GM12891 (cell line): ENCODE data around the gene ANXA3.
A peak's percentile ranks its signal among the peaks of the same experiment; 100 is the strongest.

ENCODE experiments used
- DNase-seq: peaks from one replicate; pipeline ENCODE4 v3.0.0; 2011; ENCODE audit warnings: low spot score; ENCODE audit not compliant: insufficient read length
- FAIRE-seq: peaks from 2 replicates; lab custom pipeline; 2011; peaks lifted over from hg19 to GRCh38; lab: Jason Lieb, UNC
- PAX5 ChIP-seq: IDR thresholded peaks from 2 replicates; pipeline ENCODE4 v1.6.1; 2011; ENCODE audit warnings: low read length, moderate library complexity, mild to moderate bottlenecking; ENCODE audit not compliant: insufficient read depth, severe bottlenecking
- POLR2A ChIP-seq: IDR thresholded peaks from 2 replicates; pipeline ENCODE4 v1.6.1; 2011; ENCODE audit warnings: low read depth, low read length, control low read depth
- POLR2AphosphoS5 ChIP-seq: IDR thresholded peaks from 2 replicates; pipeline ENCODE4 v1.6.1; 2011; ENCODE audit warnings: low read depth, low read length, control low read depth
- POU2F2 ChIP-seq: IDR thresholded peaks from 2 replicates; pipeline ENCODE4 v1.6.1; 2011; ENCODE audit warnings: low read depth, mild to moderate bottlenecking, control low read depth, low read length, moderate library complexity
- SPI1 ChIP-seq: IDR thresholded peaks from 2 replicates; pipeline ENCODE4 v1.6.1; 2011; ENCODE audit warnings: low read depth, low read length, control low read depth
- TAF1 ChIP-seq: IDR thresholded peaks from 2 replicates; pipeline ENCODE4 v1.6.1; 2011; ENCODE audit warnings: low read depth, low read length, control low read depth

Gene ANXA3

GRCh38 chr4:78621395-78621794 lies 69.8 kb downstream of the ANXA3 start:
- TF ChIP-seq POLR2AphosphoS5 (no peak), POU2F2 (no peak), TAF1 (no peak), POLR2A (no peak), SPI1 (no peak), PAX5 (no peak)
- FAIRE-seq (no peak), DNase-seq (no peak)

- TF ChIP-seq PAX5 (no peak), POU2F2 (no peak), POLR2A (no peak), POLR2AphosphoS5 (no peak), TAF1 (no peak), SPI1 (no peak)
- DNase-seq (no peak), FAIRE-seq (no peak)
Observed at GRCh38 chr4:78622253-78622979, 70.8 kb downstream of the ANXA3 start.

GRCh38 chr4:78624048-78624447 lies 72.5 kb downstream of the ANXA3 start:
- DNase-seq (no peak), FAIRE-seq (no peak)
- TF ChIP-seq SPI1 (peak; percentile 70), POLR2AphosphoS5 (no peak)

GRCh38 chr4:78625073-78625472 lies 73.5 kb downstream of the ANXA3 start:
- FAIRE-seq (no peak), DNase-seq (no peak)
- TF ChIP-seq SPI1 (no peak), POLR2A (no peak), PAX5 (no peak), POLR2AphosphoS5 (no peak), POU2F2 (no peak), TAF1 (no peak)

GRCh38 chr4:78627046-78627965 lies 75.7 kb downstream of the ANXA3 start:
- TF ChIP-seq PAX5 = no peak
- TF ChIP-seq POU2F2 = no peak
- TF ChIP-seq TAF1 = no peak
- no peak for TF ChIP-seq POLR2A
- no peak for TF ChIP-seq POLR2AphosphoS5
- TF ChIP-seq SPI1 = no peak
- FAIRE-seq = peak; percentile 35
- DNase-seq = no peak

- no peak for FAIRE-seq
- no peak for DNase-seq
- no peak for TF ChIP-seq POLR2AphosphoS5
- no peak for TF ChIP-seq POU2F2
- no peak for TF ChIP-seq PAX5
- no peak for TF ChIP-seq SPI1
Observed at GRCh38 chr4:78627966-78628678, 76.6 kb downstream of the ANXA3 start.

GRCh38 chr4:78629991-78630541 lies 78.5 kb downstream of the ANXA3 start:
- TF ChIP-seq POLR2AphosphoS5 (no peak), PAX5 (no peak), TAF1 (no peak), POLR2A (no peak), SPI1 (no peak), POU2F2 (no peak)
- peak; percentile 64 for FAIRE-seq
- DNase-seq = no peak

- DNase-seq = no peak
- peak; percentile 54 for FAIRE-seq
- TF ChIP-seq SPI1 (no peak), POLR2AphosphoS5 (no peak), TAF1 (no peak), PAX5 (no peak), POLR2A (no peak), POU2F2 (no peak)
Observed at GRCh38 chr4:78630615-78631014, 79.0 kb downstream of the ANXA3 start.

GRCh38 chr4:78634011-78634664 lies 82.6 kb downstream of the ANXA3 start:
- FAIRE-seq (no peak), DNase-seq (no peak)
- TF ChIP-seq SPI1 = no peak
- TF ChIP-seq PAX5 = no peak
